ENCODE measurements around the gene RFC4. TPM values are rescaled to one million over a fixed set of nuclear protein-coding genes. Genes with fewer than 3 reads are reported as not detected.

Gene RFC4
- total and polyA plus RNA-seq, 2 of the 8 experiments (the other 6 are each of a cell fraction or from before 2014, with no cell fraction given): 21.8 to 86.9 TPM

- Histone ChIP-seq H2BK5ac (ENCODE audit: low read depth, low read length) (no peak overlapping the region), H4K8ac (ENCODE audit: extremely low read depth, insufficient read depth, low read length) (no peak overlapping the region), H4K20me1 (replicated peaks in 1 of 2; ENCODE audit: control insufficient read depth in 1 of 2, insufficient read depth in 2 of 2, low read length in 2 of 2) (no peaks in the 10 kb centered on the region), H3K4me1 (replicated peaks in 1 of 4; ENCODE audit: control insufficient read depth in 3 of 4, insufficient read depth in 4 of 4, low read length in 3 of 4) (peaks cover 2 to 12% (median 7%) of the 10 kb centered on the region in 4 experiments; a peak in 6 of 7 replicates), H3K14ac (ENCODE audit: insufficient read length) (no peak overlapping the region), H2BK15ac (ENCODE audit: low read length) (no peak overlapping the region), H3K9ac (replicated peaks in 1 of 4; ENCODE audit: extremely low read depth in 1 of 4, low read depth in 3 of 4, low read length in 3 of 4) (no peak overlapping the region), H3K56ac (replicated peaks; ENCODE audit: insufficient read length, low read depth, low read length) (no peak overlapping the region), H2BK120ac (replicated peaks; ENCODE audit: low read depth, low read length) (no peak overlapping the region), H3K27ac (ENCODE audit: low read depth, low read length) (no peak overlapping the region), H4K5ac (ENCODE audit: insufficient read length, low read depth, low read length) (no peak overlapping the region), H3K36me3 (ENCODE audit: control insufficient read depth in 2 of 4, insufficient read depth in 4 of 4, low read length in 3 of 4) (no peaks in the 10 kb centered on the region), H3K79me2 (ENCODE audit: control insufficient read depth in 1 of 2, insufficient read depth in 2 of 2, low read length in 2 of 2) (no peaks in the 10 kb centered on the region), H3K18ac (ENCODE audit: extremely low read depth, low read length) (no peak overlapping the region), H3K27me3 (replicated peaks in 1 of 4; ENCODE audit: control insufficient read depth in 3 of 4, extremely low read depth in 1 of 4, insufficient read depth in 3 of 4, low read length in 3 of 4) (no peaks in the 10 kb centered on the region), H3K4ac (replicated peaks; ENCODE audit: insufficient read length, low read depth, low read length) (no peak overlapping the region), H3K23me2 (ENCODE audit: low read depth, low read length) (no peaks in the 10 kb centered on the region), H3K4me2 (ENCODE audit: insufficient read depth in 1 of 2, low read depth in 2 of 2, low read length in 2 of 2) (no peak overlapping the region), H3K4me3 (ENCODE audit: extremely low read depth in 1 of 4, insufficient read depth in 2 of 4, low read depth in 3 of 4, low read length in 4 of 4) (no peak overlapping the region), H4K91ac (replicated peaks; ENCODE audit: insufficient read length, low read length) (no peak overlapping the region), H2AK5ac (ENCODE audit: low read depth, low read length) (no peak overlapping the region), H3K23ac (ENCODE audit: insufficient read length) (no peak overlapping the region), H2AFZ (ENCODE audit: low read length) (0 out of 2 replicates have a peak overlapping the region, but pooled peaks have one; percentile 37), H3K9me3 (ENCODE audit: insufficient read depth in 2 of 2, low read depth in 1 of 2, low read length in 1 of 2) (no peaks in the 10 kb centered on the region), H2BK12ac (ENCODE audit: low read depth, low read length) (no peak overlapping the region; the same call in 1 of the 2 replicates), H3K79me1 (ENCODE audit: low read depth, low read length) (no peaks in the 10 kb centered on the region), H2BK20ac (ENCODE audit: low read length) (no peak overlapping the region)
- ChIA-PET POLR2A (ENCODE audit: partially characterized antibody) (interaction anchor here (3.4 kb wide), 1 partner anchor 40 kb away, joined by 17 read pairs; the partner anchor contains the start of gene EIF4A2), CTCF (ENCODE audit: partially characterized antibody) (interaction anchor here (1.1 to 13.6 kb wide), 4 partner anchors 12 to 141 kb away, joined by 3 to 229 read pairs (median 3); partner anchors contain the start of gene AHSG)
- FAIRE-seq (no peak), DNase-seq (ENCODE audit: low read depth in 1 of 2, low spot score in 2 of 2) (no peak)
- WGBS, 2 experiments (ENCODE audit: extremely low coverage in 1 of 2, insufficient coverage in 1 of 2, insufficient read length in 1 of 2, insufficient replicate concordance in 2 of 2, low coverage in 1 of 2, low lambda C conversion rate in 2 of 2, missing lambda C conversion rate in 1 of 2): 86% methylated on average over 3 of the region's 3 CpGs; no CpG with 5 or more reads in 1 of the 2 experiments
- TF ChIP-seq RAD21 (IDR thresholded peaks at IDR 0.05 in 1 of 2, conservative IDR thresholded peaks at IDR 0.05 in 1 of 2; ENCODE audit: low read depth in 2 of 2, low read length in 2 of 2) (no peak), HDAC2 (IDR thresholded peaks at IDR 0.05; ENCODE audit: borderline replicate concordance in 1 of 2, low read depth in 2 of 2, low read length in 2 of 2) (no peak), ASH2L (IDR thresholded peaks at IDR 0.05; ENCODE audit: low read length) (no peak)
Observed at GRCh38 chr3:186743666-186744065, 62.6 kb downstream of the RFC4 start.

Data from H1 (cell line).